COR-L47 (cell line): ENCODE results near the gene ZNF132.

Experiments
- DNase-seq: peaks from one replicate; lab custom pipeline; 2025; lab: John Stamatoyannopoulos, UW

ZNF132 gene

DNA sequence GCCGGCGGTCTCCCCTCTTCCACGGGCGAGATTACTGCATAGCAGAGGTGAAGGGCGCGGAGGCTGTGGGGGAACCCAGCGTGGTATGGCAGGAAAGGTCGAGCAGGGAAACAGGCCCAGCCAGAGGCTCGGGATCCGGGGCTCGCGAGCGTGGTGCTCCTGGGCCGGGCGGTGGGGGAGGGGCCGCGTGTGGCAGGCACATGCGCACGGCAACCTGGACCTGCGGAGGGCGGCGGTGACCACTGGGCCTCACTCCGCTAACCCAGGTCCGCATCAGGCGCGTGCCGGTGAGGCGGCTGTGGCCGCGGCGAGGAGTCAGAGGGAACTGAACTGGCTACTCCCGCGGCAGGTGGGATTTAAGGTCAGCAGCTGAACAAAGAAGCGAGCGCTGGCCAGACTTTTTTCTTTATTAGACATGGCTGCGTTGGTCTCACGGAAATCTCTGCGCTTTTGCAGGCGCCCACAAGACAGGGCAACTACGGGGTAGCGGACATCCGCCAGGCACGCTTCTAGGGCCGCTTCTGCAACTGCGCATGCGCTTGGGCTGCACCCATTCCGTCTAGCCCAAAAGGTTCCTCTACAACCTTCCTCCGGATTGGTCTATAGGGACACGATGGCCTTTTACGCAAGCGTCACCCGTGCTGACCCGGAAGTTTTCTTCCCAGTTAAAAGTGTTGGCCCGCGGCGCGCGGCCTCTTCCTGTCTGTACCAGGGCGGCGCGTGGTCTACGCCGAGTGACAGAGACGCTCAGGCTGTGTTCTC is 53.2 kb downstream of the ZNF132 start, which contains the start of gene RPS5:
Gene RPS5, plus strand, starts transcription at position 694 of the 762 bp plus-strand sequence. CDS start 869 bp downstream, outside the sequence.
- DNase-seq, result peak; percentile 98

- no peak for DNase-seq
Observed at GRCh38 chr19:58385891-58386575, 53.9 kb downstream of the ZNF132 start.

- DNase-seq, result no peak
Observed at GRCh38 chr19:58385313-58385890, 54.6 kb downstream of the ZNF132 start.

DNA sequence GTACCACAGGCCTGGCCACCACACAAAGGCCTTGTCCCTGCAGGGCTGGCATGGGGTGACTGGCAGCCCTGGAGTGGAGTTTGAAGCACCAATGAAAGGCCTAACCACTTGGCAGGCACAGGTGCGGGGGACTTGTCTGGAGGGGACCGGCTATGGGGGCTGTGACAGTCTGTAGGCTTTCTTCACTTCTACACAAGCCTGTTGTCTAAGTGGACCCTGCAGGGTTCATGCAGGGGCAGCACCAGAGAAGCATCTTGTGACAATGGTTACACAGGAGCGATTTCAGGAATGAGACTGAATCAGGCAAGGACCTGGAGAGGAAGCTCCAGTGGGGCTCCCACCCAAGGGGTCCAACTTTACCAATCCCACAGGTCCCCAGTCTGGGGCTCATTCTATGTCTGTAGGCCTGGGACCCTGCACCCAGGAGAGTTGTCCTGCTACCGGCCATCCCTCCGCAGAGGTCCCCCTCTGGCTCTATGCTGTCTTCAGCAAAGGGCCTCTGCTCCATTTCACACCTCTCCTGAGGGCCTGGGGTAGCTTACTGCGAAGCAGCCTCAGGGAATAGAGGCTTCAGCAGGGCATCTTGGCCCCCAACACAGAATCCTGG is 56.9 kb downstream of the ZNF132 start:
- no peak for DNase-seq
